B cell (primary cell): ENCODE results near the gene DCLK1.

Experiments used
- CTCF ChIP-seq: fragments of 200-600 bp; IDR thresholded peaks from one replicate; pipeline ENCODE4 v1.8.0; 2022; ENCODE audit warnings: antibody characterized with exemption, mild to moderate bottlenecking
- EZH2 ChIP-seq: IDR thresholded peaks from 2 replicates; pipeline ENCODE4 v1.6.1; 2012; ENCODE audit warnings: borderline replicate concordance, low read depth, mild to moderate bottlenecking, moderate library complexity, low read length; ENCODE audit not compliant: insufficient read depth, poor library complexity, severe bottlenecking

- no peak for TF ChIP-seq CTCF
- no peak for TF ChIP-seq EZH2
Measured at GRCh38 chr13:35833608-35834275, 297.4 kb downstream of the DCLK1 start.
